GM21717 (cell line): ENCODE data around the gene C1orf52.

Source experiments
- ATAC-seq: cut with Tn5 transposase; IDR thresholded peaks from one replicate; pipeline ENCODE4 v1.9.1; 2021; ENCODE audit warnings: mild to moderate bottlenecking, moderate library complexity; ENCODE audit not compliant: unreplicated experiment

Gene C1orf52

GRCh38 chr1:85237613-85238012 is 21.8 kb downstream of the C1orf52 start:
- no peak for ATAC-seq

GRCh38 chr1:85230305-85230977 is 29.0 kb downstream of the C1orf52 start:
- ATAC-seq: no peak

- ATAC-seq: no peak
Observed at GRCh38 chr1:85229574-85230097, 29.8 kb downstream of the C1orf52 start.

- no peak for ATAC-seq
Observed at GRCh38 chr1:85228972-85229371, 30.5 kb downstream of the C1orf52 start.

GRCh38 chr1:85225624-85226380 is 33.7 kb downstream of the C1orf52 start:
- no peak for ATAC-seq

- ATAC-seq: no peak
Observed at GRCh38 chr1:85224734-85225623, 34.5 kb downstream of the C1orf52 start.

GRCh38 chr1:85224295-85224694 is 35.2 kb downstream of the C1orf52 start:
- no peak for ATAC-seq

GRCh38 chr1:85223334-85223733 is 36.1 kb downstream of the C1orf52 start:
- no peak for ATAC-seq

- ATAC-seq: no peak
Observed at GRCh38 chr1:85220756-85221201, 38.7 kb downstream of the C1orf52 start.

- no peak for ATAC-seq
Observed at GRCh38 chr1:85219853-85220610, 39.4 kb downstream of the C1orf52 start.

GRCh38 chr1:85216697-85217096 is 42.8 kb downstream of the C1orf52 start:
- ATAC-seq: no peak

GRCh38 chr1:85214654-85215053 is 44.8 kb downstream of the C1orf52 start:
- no peak for ATAC-seq

- ATAC-seq: no peak
Observed at GRCh38 chr1:85208488-85208887, 51.0 kb downstream of the C1orf52 start.

- ATAC-seq: no peak
Observed at GRCh38 chr1:85203573-85204171, 55.8 kb downstream of the C1orf52 start.

GRCh38 chr1:85202864-85203255 is 56.6 kb downstream of the C1orf52 start:
- ATAC-seq: no peak

- peak; percentile 14 for ATAC-seq
Observed at GRCh38 chr1:85202092-85202863, 57.2 kb downstream of the C1orf52 start.

GRCh38 chr1:85201340-85202091 is 57.9 kb downstream of the C1orf52 start:
- peak; percentile 58 for ATAC-seq
